Mesenchymal stem cell (in vitro differentiated cells and primary cell): ENCODE results near the gene PRR20G.

Experiments used
- DNase-seq: peaks from one replicate; pipeline ENCODE4 v3.0.0-alpha.2; 2013
- H2AFZ ChIP-seq: one replicate; pipeline ENCODE4 v1.6.1; 2013; ENCODE audit warnings: low read depth, mild to moderate bottlenecking, control low read depth, inconsistent platforms, low read length, moderate library complexity
- H2AK5ac ChIP-seq: 2 replicates; pipeline ENCODE4 v1.6.1; 2013; ENCODE audit warnings: low read length, moderate library complexity, mild to moderate bottlenecking, inconsistent platforms; ENCODE audit not compliant: severe bottlenecking
- H2BK120ac ChIP-seq: one replicate; pipeline ENCODE4 v1.6.1; 2013; ENCODE audit warnings: low read depth, mild to moderate bottlenecking, inconsistent platforms, low read length, moderate library complexity
- H2BK12ac ChIP-seq, 2 experiments: one replicate each; pipeline ENCODE4 v1.6.1; 2013; ENCODE audit warnings: inconsistent platforms in 2 of 2, low read length in 2 of 2, mild to moderate bottlenecking in 2 of 2, moderate library complexity in 2 of 2, control low read depth in 1 of 2
- H2BK15ac ChIP-seq: one replicate; pipeline ENCODE4 v1.6.1; 2013; ENCODE audit warnings: mild to moderate bottlenecking, low read depth, inconsistent platforms; ENCODE audit not compliant: poor library complexity, severe bottlenecking
- H2BK5ac ChIP-seq: 2 replicates; pipeline ENCODE4 v1.6.1; 2013; ENCODE audit warnings: low read depth, mild to moderate bottlenecking, low read length, control low read depth, inconsistent platforms; ENCODE audit not compliant: poor library complexity, severe bottlenecking
- H3K14ac ChIP-seq, 2 experiments: one replicate each; pipeline ENCODE4 v1.6.1; 2013; ENCODE audit warnings: inconsistent platforms in 2 of 2, low read length in 2 of 2, control low read depth in 1 of 2, mild to moderate bottlenecking in 1 of 2, moderate library complexity in 1 of 2
- H3K18ac ChIP-seq, 2 experiments: one replicate each; pipeline ENCODE4 v1.6.1; 2013; ENCODE audit warnings: inconsistent platforms in 2 of 2, low read length in 2 of 2, control low read depth in 1 of 2, low read depth in 1 of 2, mild to moderate bottlenecking in 1 of 2
- H3K23ac ChIP-seq, 2 experiments: one replicate each; pipeline ENCODE4 v1.6.1; 2013; ENCODE audit warnings: inconsistent platforms in 2 of 2, low read length in 2 of 2, mild to moderate bottlenecking in 2 of 2, moderate library complexity in 2 of 2, control low read depth in 1 of 2
- H3K27ac ChIP-seq: 2 replicates; pipeline ENCODE4 v1.5.1; 2013; ENCODE audit warnings: mild to moderate bottlenecking, moderate library complexity, low read length, control low read depth, inconsistent platforms; ENCODE audit not compliant: poor library complexity, severe bottlenecking
- H3K27me3 ChIP-seq, 2 experiments: 2 replicates each; pipeline versions ENCODE4 v1.6.1 to v1.7.0; 2013; ENCODE audit warnings: low read length in 2 of 2, mild to moderate bottlenecking in 2 of 2, moderate library complexity in 2 of 2, control low read depth in 1 of 2, inconsistent platforms in 1 of 2; ENCODE audit not compliant: control insufficient read depth in 1 of 2, insufficient read depth in 1 of 2
- H3K36me3 ChIP-seq, 2 experiments: 2 replicates each; pipeline versions ENCODE4 v1.6.1 to v1.7.0; 2013; ENCODE audit warnings: low read length in 2 of 2, control low read depth in 1 of 2, inconsistent platforms in 1 of 2, low read depth in 1 of 2, mild to moderate bottlenecking in 1 of 2; ENCODE audit not compliant: insufficient read depth in 2 of 2, control insufficient read depth in 1 of 2
- H3K4ac ChIP-seq, 2 experiments: one replicate each; pipeline ENCODE4 v1.6.1; 2013; ENCODE audit warnings: inconsistent platforms in 2 of 2, low read length in 2 of 2, mild to moderate bottlenecking in 2 of 2, moderate library complexity in 2 of 2, control low read depth in 1 of 2, low read depth in 1 of 2
- H3K4me1 ChIP-seq: 2 replicates; pipeline ENCODE4 v1.6.1; 2013; ENCODE audit warnings: low read depth, low read length, control low read depth; ENCODE audit not compliant: control insufficient read depth, insufficient read depth
- H3K4me2 ChIP-seq: 2 replicates; pipeline ENCODE4 v1.6.1; 2013; ENCODE audit warnings: low read length, mild to moderate bottlenecking, inconsistent platforms; ENCODE audit not compliant: poor library complexity, severe bottlenecking
- H3K4me3 ChIP-seq, 2 experiments: 2 replicates each; pipeline versions ENCODE4 v1.5.1 to v1.7.0; 2013; ENCODE audit warnings: low read length in 2 of 2, mild to moderate bottlenecking in 2 of 2, control low read depth in 1 of 2, low read depth in 1 of 2; ENCODE audit not compliant: insufficient read depth in 1 of 2
- H3K79me1 ChIP-seq: replicated peaks from 2 replicates; pipeline ENCODE4 v1.6.1; 2013; ENCODE audit warnings: mild to moderate bottlenecking, control low read depth, low read length, inconsistent platforms; ENCODE audit not compliant: poor library complexity, severe bottlenecking
- H3K9ac ChIP-seq: 2 replicates; pipeline ENCODE4 v1.7.0; 2013; ENCODE audit warnings: mild to moderate bottlenecking, low read length, moderate library complexity
- H3K9me3 ChIP-seq: 2 replicates; pipeline ENCODE4 v1.7.0; 2013; ENCODE audit warnings: mild to moderate bottlenecking, low read length; ENCODE audit not compliant: control insufficient read depth
- H4K8ac ChIP-seq: one replicate; pipeline ENCODE4 v1.6.1; 2013; ENCODE audit warnings: inconsistent platforms, mild to moderate bottlenecking, low read length, moderate library complexity
- H4K91ac ChIP-seq: one replicate; pipeline ENCODE4 v1.6.1; 2013; ENCODE audit warnings: mild to moderate bottlenecking, low read length, inconsistent platforms
- WGBS: methylation state at CpG from one replicate; pipeline ENCODE4 v1.1.7; 2013; ENCODE audit warnings: mixed read lengths; 5-methylcytosine and 5-hydroxymethylcytosine counted together

Gene PRR20G

DNA sequence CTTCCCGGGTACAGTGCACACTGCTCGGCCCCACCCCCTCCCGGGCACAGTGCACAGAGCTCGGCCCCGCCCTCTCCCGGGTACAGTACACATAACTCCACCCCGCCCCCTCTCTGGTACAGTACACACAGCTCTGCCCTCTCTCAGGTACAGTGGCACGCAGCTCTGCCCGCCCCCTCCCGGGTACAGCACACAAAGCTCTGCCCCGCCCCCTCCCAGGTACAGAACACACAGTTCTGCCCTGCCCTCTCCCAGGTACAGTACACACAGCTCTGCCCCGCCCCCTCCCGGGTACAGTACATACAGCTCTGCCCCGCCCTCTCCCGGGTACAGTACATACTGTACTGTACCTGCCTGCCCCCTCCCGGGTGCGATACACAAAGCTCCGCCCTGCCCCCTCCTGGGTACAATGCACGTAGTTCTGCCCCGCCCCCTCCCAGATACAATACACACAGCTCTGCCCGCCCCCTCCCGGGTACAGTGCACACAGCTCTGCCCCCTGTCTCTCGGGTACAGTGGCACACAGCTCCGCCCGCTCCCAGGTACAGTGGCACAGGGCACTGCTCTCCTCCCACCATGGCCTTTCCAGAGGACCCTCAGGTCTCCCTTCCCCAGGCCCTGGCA is 16.4 kb upstream of the PRR20G start:
- Histone ChIP-seq H2AK5ac (no peak overlapping the region), H3K27ac (no peak overlapping the region), H4K91ac (no peak overlapping the region), H3K14ac (no peak overlapping the region), H2BK12ac (no peak overlapping the region), H3K27me3 (peaks cover 7 to 41% of the 10 kb centered on the region in 2 experiments), H3K79me1 (no peaks in the 10 kb centered on the region), H2BK15ac (no peak overlapping the region), H2BK5ac (no peak overlapping the region), H3K23ac (no peak overlapping the region), H3K9ac (no peak overlapping the region), H3K9me3 (no peaks in the 10 kb centered on the region), H3K18ac (no peak overlapping the region), H3K4me2 (no peak overlapping the region), H2AFZ (no peak overlapping the region), H3K4me1 (no peaks in the 10 kb centered on the region), H2BK120ac (no peak overlapping the region), H4K8ac (no peak overlapping the region), H3K36me3 (no peaks in the 10 kb centered on the region), H3K4ac (no peak overlapping the region), H3K4me3 (no peak overlapping the region)
- DNase-seq, result no peak
- 40% methylated on average over 17 of the region's 25 CpGs for WGBS

DNA sequence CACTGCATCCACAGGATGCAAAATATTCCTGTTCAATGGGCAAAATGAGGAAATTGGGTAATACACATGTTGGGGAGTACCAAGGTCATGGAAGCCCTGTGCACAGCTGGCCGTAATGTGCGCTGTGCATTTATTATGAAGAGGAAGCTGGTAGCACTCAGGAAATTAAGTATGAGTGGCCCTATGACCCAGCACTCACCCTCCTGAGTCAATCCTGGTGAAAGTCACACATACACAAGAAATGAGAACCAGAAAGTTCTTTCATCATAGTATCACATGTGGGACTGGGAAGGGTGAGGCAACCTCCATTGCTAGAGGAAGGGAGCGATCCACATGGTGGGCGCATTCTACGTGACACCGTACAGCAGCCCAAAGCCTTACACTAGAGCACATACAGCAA is 11.4 kb upstream of the PRR20G start:
- no peak overlapping the region for H2BK5ac ChIP-seq
- H4K8ac ChIP-seq, result no peak overlapping the region
- H3K18ac ChIP-seq, result no peak overlapping the region
- no peaks in the 10 kb centered on the region for H3K79me1 ChIP-seq
- H2BK120ac ChIP-seq, result no peak overlapping the region
- H3K4me1 ChIP-seq, result no peaks in the 10 kb centered on the region
- no peak overlapping the region for H4K91ac ChIP-seq
- no peak overlapping the region for H3K14ac ChIP-seq
- 83% methylated on average over 4 of the region's 6 CpGs for WGBS
- H3K4me2 ChIP-seq, result no peak overlapping the region
- DNase-seq, result no peak
- H2AFZ ChIP-seq, result no peak overlapping the region
- H3K4me3 ChIP-seq, result no peak overlapping the region
- no peak overlapping the region for H2BK15ac ChIP-seq
- H2BK12ac ChIP-seq, result no peak overlapping the region
- H3K9me3 ChIP-seq, result no peaks in the 10 kb centered on the region
- no peak overlapping the region for H3K4ac ChIP-seq
- no peak overlapping the region for H3K23ac ChIP-seq
- no peak overlapping the region for H2AK5ac ChIP-seq
- no peak overlapping the region for H3K9ac ChIP-seq
- peaks cover 4 to 32% of the 10 kb centered on the region in 2 experiments for H3K27me3 ChIP-seq
- no peak overlapping the region for H3K27ac ChIP-seq
- H3K36me3 ChIP-seq, result no peaks in the 10 kb centered on the region

DNA sequence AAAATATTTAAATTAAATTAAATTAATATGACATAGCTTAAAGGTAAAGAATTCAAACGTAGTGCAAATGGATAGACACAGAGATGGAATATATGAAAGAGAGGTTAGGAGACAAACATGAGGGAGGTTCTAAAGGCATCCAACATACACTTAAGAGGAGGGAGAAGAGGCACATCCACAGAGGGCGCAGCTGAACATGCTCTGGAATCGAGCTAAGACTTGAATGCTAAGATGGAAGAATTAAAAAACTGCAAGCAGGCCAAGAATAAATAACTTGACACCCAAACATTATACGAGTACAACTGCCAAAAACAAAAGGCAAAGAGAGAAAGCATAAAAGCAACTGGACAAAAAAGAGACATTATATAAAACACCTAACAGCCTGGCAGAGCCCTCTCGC is 9.1 kb upstream of the PRR20G start:
- no peak overlapping the region for H2BK15ac ChIP-seq
- H2AK5ac ChIP-seq, result no peak overlapping the region
- H4K91ac ChIP-seq, result no peak overlapping the region
- no peaks in the 10 kb centered on the region for H3K4me1 ChIP-seq
- no peak overlapping the region for H3K23ac ChIP-seq
- no peak overlapping the region for H3K14ac ChIP-seq
- H3K9me3 ChIP-seq, result no peaks in the 10 kb centered on the region
- H3K4me2 ChIP-seq, result no peak overlapping the region
- H2BK120ac ChIP-seq, result no peak overlapping the region
- H3K36me3 ChIP-seq, result no peaks in the 10 kb centered on the region
- WGBS, result 45% methylated on average over 5 of the region's 5 CpGs
- no peak overlapping the region for H2BK12ac ChIP-seq
- H3K18ac ChIP-seq, result peak overlapping the region in 1 of 2 experiments; percentile 8
- H3K9ac ChIP-seq, result no peak overlapping the region
- no peak overlapping the region for H3K4ac ChIP-seq
- H3K79me1 ChIP-seq, result no peaks in the 10 kb centered on the region
- H3K27ac ChIP-seq, result no peak overlapping the region
- no peak for DNase-seq
- H3K27me3 ChIP-seq, result peaks cover 4 to 36% of the 10 kb centered on the region in 2 experiments
- no peak overlapping the region for H2AFZ ChIP-seq
- no peak overlapping the region for H2BK5ac ChIP-seq
- H4K8ac ChIP-seq, result no peak overlapping the region
- no peak overlapping the region for H3K4me3 ChIP-seq

DNA sequence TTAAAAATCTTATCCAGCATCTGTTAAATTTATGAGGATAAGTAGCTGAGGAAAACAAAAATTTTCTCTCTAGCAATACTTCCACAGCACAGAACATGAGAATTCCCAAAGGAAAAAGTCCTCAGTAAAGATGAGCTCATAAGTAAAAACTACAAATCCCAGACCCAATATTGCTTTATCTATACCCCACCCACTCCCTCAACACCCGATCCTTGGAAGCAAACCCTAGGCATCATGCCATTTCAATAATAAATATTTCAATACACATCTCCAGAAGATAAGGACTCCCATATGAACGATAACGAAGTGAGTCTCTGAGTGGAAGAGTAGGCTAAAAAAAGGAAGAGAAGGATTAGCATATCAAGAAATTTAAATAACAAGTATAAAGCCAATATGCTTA is 8.3 kb upstream of the PRR20G start:
- Histone ChIP-seq H3K4me1 (no peaks in the 10 kb centered on the region), H2BK12ac (no peak overlapping the region), H4K91ac (no peak overlapping the region), H3K36me3 (no peaks in the 10 kb centered on the region), H3K9me3 (no peaks in the 10 kb centered on the region), H3K14ac (no peak overlapping the region), H3K27ac (no peak overlapping the region), H3K27me3 (peaks cover 4 to 31% of the 10 kb centered on the region in 2 experiments), H3K23ac (no peak overlapping the region), H2BK120ac (no peak overlapping the region), H3K4me3 (no peak overlapping the region), H3K79me1 (no peaks in the 10 kb centered on the region), H2BK5ac (no peak overlapping the region), H3K4ac (no peak overlapping the region), H3K9ac (no peak overlapping the region), H2BK15ac (no peak overlapping the region), H2AK5ac (no peak overlapping the region), H2AFZ (no peak overlapping the region), H3K4me2 (no peak overlapping the region), H4K8ac (no peak overlapping the region), H3K18ac (no peak overlapping the region)
- DNase-seq, result no peak
- 60% methylated on average over 1 of the region's 3 CpGs for WGBS
